Ascending aorta (tissue), 2 donors: ENCODE measurements around the gene NPFFR1. TPM values are rescaled to one million over a fixed set of nuclear protein-coding genes. Genes with fewer than 3 reads are reported as not detected.

Experiments
- DNase-seq, 2 donors: peaks; one replicate each; pipeline ENCODE4 v3.0.0-alpha.2; 2019; ENCODE audit warnings: low spot score in 2 of 2
- H3K27ac ChIP-seq, 2 donors: fragments of 200-600 bp; sonication (generic); one replicate each; pipeline ENCODE4 v1.5.1; 2016 to 2017; ENCODE audit warnings: mild to moderate bottlenecking in 1 of 2
- H3K27me3 ChIP-seq: fragments of 200-600 bp; sonication (generic); one replicate; pipeline ENCODE4 v1.5.1; 2017
- H3K36me3 ChIP-seq, 2 donors: fragments of 200-600 bp; sonication (generic); one replicate each; pipeline ENCODE4 v1.5.1; 2016
- H3K4me1 ChIP-seq, 2 donors: fragments of 200-600 bp; sonication (generic); one replicate each; pipeline ENCODE4 v1.5.1; 2016 to 2017; ENCODE audit warnings: mild to moderate bottlenecking in 1 of 2
- H3K4me3 ChIP-seq, 2 donors: fragments of 200-600 bp; sonication (generic); one replicate each; pipeline ENCODE4 v1.5.1; 2016 to 2017; ENCODE audit warnings: mild to moderate bottlenecking in 1 of 2
- H3K9me3 ChIP-seq, 2 donors: fragments of 200-600 bp; sonication (generic); one replicate each; pipeline ENCODE4 v1.5.1; 2016
- intact Hi-C: fragments of 100-400 bp; cut with DNase I; formaldehyde crosslinking; loops from one replicate; pipeline ENCODE4 v1.15.1; 2023
- total RNA-seq: library from RNA; depleted of rRNA; stranded (reverse); fragments of >200 nt; gene quantifications from one replicate; pipeline ENCODE4 v1.1.0, GENCODE V29; 2016
- TF ChIP-seq, protein P1 (sequence below), 3 experiments: fragments of 200-600 bp in 2 of 3; fragments of 450-650 bp in 1 of 3; sonication (generic) in 2 of 3; IDR thresholded peaks; one replicate each; pipeline ENCODE4 v1.5.1; 2016 to 2019; ENCODE audit warnings: antibody characterized with exemption in 3 of 3, mild to moderate bottlenecking in 1 of 3, moderate library complexity in 1 of 3

The NPFFR1 gene
- total RNA-seq, 1 donor from 2014 or later: not detected

DNA sequence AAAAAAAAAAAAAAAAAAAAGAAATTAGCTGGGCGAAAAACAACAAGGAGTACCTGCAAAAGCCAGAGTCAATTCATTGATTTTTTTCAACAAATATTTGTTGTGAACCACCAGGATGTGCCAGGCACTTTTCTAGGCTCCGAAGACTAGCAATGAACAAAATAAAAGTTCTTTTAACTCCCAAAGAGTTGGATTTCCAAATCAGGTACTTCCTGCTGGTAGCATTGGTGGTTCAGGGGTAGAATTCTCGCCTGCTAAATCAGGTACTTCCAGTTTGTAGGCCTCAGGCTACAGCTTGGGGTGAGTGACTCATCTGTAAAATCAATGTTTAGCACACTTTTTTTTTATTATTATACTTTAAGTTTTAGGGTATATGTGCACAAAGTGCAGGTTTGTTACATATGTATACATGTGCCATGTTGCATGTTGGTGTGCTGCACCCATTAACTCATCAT is 61.4 kb downstream of the NPFFR1 start:
- DNase-seq: no peak
- Histone ChIP-seq H3K36me3 (no peaks in the 10 kb centered on the region), H3K4me3 (no peak overlapping the region), H3K4me1 (peaks cover 0 to 5% of the 10 kb centered on the region in 2 donors), H3K27ac (no peak overlapping the region), H3K27me3 (no peaks in the 10 kb centered on the region), H3K9me3 (no peaks in the 10 kb centered on the region)
- intact Hi-C loops: loop anchor here (10.0 kb wide), 1 partner anchor 662 kb away; the partner anchor contains the start of gene PCBD1
- TF ChIP-seq, protein P1, sequence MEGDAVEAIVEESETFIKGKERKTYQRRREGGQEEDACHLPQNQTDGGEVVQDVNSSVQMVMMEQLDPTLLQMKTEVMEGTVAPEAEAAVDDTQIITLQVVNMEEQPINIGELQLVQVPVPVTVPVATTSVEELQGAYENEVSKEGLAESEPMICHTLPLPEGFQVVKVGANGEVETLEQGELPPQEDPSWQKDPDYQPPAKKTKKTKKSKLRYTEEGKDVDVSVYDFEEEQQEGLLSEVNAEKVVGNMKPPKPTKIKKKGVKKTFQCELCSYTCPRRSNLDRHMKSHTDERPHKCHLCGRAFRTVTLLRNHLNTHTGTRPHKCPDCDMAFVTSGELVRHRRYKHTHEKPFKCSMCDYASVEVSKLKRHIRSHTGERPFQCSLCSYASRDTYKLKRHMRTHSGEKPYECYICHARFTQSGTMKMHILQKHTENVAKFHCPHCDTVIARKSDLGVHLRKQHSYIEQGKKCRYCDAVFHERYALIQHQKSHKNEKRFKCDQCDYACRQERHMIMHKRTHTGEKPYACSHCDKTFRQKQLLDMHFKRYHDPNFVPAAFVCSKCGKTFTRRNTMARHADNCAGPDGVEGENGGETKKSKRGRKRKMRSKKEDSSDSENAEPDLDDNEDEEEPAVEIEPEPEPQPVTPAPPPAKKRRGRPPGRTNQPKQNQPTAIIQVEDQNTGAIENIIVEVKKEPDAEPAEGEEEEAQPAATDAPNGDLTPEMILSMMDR (IDR thresholded peaks at IDR 0.05): no peak

DNA sequence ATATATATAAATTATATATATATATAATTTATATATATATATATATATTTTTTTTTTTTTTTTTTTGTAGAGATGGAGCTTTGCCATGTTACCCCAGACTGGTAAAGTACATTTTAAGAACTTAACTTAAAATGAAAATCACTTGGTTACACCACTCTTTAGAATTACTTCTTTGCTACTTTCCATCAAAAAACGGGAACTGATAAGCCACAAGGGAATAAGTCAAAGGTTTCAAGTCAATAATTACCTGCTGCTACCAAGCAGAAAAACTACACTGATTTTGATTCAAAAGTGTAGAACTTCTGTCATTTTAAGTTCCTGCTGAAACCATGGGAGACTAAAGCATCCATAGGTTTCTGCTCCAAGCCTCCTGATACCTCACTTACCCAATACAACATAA is 62.8 kb downstream of the NPFFR1 start:
- H3K9me3 ChIP-seq: no peaks in the 10 kb centered on the region
- TF ChIP-seq, protein P1 (IDR thresholded peaks at IDR 0.05): no peak
- H3K36me3 ChIP-seq: peaks cover 5 to 6% of the 10 kb centered on the region in 2 donors
- H3K27me3 ChIP-seq: no peaks in the 10 kb centered on the region
- DNase-seq: no peak
- intact Hi-C loops: loop anchor here (1.0 to 10.0 kb wide), 3 partner anchors 12 to 664 kb away; partner anchors contain the start of genes PCBD1 and PPA1
- peaks cover 0 to 2% of the 10 kb centered on the region in 2 donors for H3K4me1 ChIP-seq
- H3K4me3 ChIP-seq: peak overlapping the region in 1 of 2 donors; percentile 33
- H3K27ac ChIP-seq: peak overlapping the region in 1 of 2 donors; percentile 19

DNA sequence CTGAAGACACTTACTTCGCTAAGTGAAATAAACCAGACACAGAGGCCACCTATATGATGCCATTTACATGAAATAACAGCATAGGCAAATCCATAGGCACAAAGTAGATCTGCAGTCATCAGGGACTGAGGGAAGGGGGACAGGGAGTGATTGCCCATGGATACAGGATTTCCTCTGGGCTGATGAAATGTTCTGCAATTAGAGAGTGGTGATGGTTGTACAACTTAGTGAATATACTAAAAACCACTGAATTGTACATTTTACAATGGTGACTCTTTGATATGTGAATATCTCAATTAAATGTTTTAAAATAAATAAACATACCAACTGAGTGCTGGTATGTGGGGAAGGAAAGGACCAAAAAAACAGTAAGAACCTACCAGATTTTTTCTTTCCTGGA is 70.9 kb downstream of the NPFFR1 start:
- no peak for DNase-seq
- intact Hi-C loops: no loop called here
- Histone ChIP-seq H3K4me3 (no peak overlapping the region), H3K36me3 (peaks cover 34 to 42% of the 10 kb centered on the region in 2 donors), H3K27ac (no peak overlapping the region), H3K4me1 (no peaks in the 10 kb centered on the region), H3K27me3 (no peaks in the 10 kb centered on the region), H3K9me3 (no peaks in the 10 kb centered on the region)
- TF ChIP-seq, protein P1 (IDR thresholded peaks at IDR 0.05): no peak

DNA sequence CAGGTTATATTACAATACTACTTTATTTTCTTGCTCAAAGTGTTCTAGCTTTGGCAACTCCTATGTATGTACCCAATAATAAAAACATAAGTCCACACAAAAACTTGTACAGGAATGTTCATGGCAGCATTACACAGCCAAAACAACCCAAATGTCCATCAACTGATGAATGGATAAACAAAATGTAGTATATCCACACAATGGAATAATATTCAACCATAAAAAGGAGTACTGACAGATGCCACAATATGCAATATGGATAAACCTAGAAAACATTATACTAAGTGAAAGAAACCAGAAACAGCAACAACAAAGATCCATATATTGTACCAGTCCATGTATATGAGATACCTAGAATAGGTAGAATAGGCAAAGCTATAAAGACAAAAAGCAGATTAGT is 71.5 kb downstream of the NPFFR1 start:
- no peak overlapping the region for H3K27ac ChIP-seq
- H3K9me3 ChIP-seq: no peaks in the 10 kb centered on the region
- no peaks in the 10 kb centered on the region for H3K4me1 ChIP-seq
- TF ChIP-seq, protein P1 (IDR thresholded peaks at IDR 0.05): no peak
- no peak for DNase-seq
- H3K4me3 ChIP-seq: no peak overlapping the region
- H3K27me3 ChIP-seq: no peaks in the 10 kb centered on the region
- intact Hi-C loops: no loop called here
- H3K36me3 ChIP-seq: peaks cover 40 to 48% of the 10 kb centered on the region in 2 donors

DNA sequence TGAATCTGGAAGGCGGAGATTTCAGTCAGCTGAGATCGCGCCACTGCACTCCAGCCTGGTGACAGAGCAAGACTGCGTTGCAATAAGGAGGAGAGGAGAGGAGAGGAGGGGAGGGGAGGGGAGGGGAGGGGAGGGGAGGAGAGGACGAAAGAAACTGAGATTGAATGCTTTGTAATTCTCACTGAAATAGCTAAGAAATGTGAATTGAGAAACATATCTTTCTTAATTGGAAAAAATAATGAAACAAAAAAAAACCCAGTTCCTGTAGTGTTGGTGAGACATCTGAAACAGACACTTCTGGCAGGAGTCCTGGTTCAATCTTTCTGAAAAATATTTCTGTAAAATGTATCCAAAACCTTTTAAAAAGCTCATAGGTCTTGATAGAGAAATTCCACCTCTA is 77.0 kb downstream of the NPFFR1 start:
- DNase-seq: no peak
- TF ChIP-seq, protein P1 (IDR thresholded peaks at IDR 0.05): no peak
- Histone ChIP-seq H3K36me3 (peaks cover 41 to 66% of the 10 kb centered on the region in 2 donors), H3K27ac (no peak overlapping the region), H3K27me3 (no peaks in the 10 kb centered on the region), H3K9me3 (no peaks in the 10 kb centered on the region), H3K4me1 (no peaks in the 10 kb centered on the region), H3K4me3 (no peak overlapping the region)
- intact Hi-C loops: no loop called here

DNA sequence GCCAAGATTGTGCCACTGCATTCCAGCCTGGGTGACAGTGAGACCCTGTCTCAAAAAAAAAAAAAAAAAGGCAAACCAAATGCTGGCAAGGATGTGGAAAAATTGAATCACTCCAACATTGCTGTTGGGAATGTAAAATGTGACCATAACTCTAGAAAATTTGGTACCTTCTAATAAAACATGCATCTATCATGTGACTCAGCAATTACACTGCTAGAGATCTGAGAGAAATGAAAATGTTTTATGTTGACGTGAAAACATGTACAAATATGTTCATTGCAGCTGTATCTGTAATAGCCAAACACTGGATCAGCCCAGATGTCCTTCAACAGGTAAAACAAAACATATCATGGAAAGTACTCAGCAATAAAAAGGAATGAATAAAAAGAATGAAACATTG is 82.7 kb downstream of the NPFFR1 start:
- no peak overlapping the region for H3K4me3 ChIP-seq
- TF ChIP-seq, protein P1 (IDR thresholded peaks at IDR 0.05): no peak
- DNase-seq: no peak
- peaks cover 21 to 54% of the 10 kb centered on the region in 2 donors for H3K36me3 ChIP-seq
- H3K27ac ChIP-seq: no peak overlapping the region
- no peaks in the 10 kb centered on the region for H3K4me1 ChIP-seq
- H3K27me3 ChIP-seq: no peaks in the 10 kb centered on the region
- no peaks in the 10 kb centered on the region for H3K9me3 ChIP-seq
- intact Hi-C loops: no loop called here
